GM21528 (cell line): ENCODE results near the gene FRMD4A.

ENCODE experiments used
- ATAC-seq: cut with Tn5 transposase; IDR thresholded peaks from one replicate; pipeline ENCODE4 v1.9.1; 2021; ENCODE audit warnings: mild to moderate bottlenecking, moderate library complexity; ENCODE audit not compliant: unreplicated experiment, low FRiP score

Gene FRMD4A

DNA sequence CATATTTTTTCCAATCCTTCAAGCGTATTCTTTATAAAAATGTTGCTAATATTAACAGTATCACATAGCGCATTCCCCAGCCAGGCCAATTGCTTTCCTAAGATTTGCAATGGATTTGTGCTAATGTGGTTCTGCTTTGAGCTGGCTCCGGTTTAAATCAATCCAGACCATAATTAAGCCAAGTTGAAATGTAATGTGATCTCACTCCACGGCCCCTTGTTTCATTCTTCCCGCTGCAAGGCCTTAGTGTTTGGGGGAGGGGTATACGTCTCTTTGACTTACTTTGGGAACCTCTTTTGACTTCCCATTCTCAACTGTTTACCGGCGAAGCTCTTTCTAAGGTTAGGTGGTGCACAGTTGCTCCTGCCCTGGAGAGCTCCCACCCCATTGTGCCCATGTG, 657.6 kb downstream of the FRMD4A start:
- ATAC-seq = no peak

- ATAC-seq = no peak
These were observed 658.2 kb downstream of the FRMD4A start for GRCh38 chr10:13672548-13672947.

DNA sequence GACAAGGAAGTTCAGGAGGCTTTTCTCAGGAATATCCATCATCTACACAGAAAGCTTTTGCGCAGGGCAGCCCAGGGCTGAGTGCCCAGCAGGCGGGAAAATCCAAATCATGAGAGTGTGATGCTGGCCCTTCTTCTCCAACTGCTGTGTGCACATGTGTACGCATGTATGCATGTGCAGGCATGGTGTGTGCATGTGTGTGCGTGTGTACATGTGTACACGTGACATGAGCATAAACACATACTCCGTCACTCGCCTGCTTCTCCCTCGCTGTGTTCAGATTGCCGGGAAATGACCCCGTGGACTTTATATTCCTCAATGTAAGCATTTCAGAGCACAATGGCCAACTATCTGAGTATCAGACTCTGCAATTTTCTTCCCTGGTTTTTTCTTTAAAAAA, 658.8 kb downstream of the FRMD4A start:
- no peak for ATAC-seq

GRCh38 chr10:13670311-13670710, 660.4 kb downstream of the FRMD4A start:
- no peak for ATAC-seq

GRCh38 chr10:13669901-13670300, 660.8 kb downstream of the FRMD4A start:
- no peak for ATAC-seq

GRCh38 chr10:13669182-13669855, 661.4 kb downstream of the FRMD4A start:
- no peak for ATAC-seq

GRCh38 chr10:13668126-13668525, 662.6 kb downstream of the FRMD4A start:
- ATAC-seq = no peak

- no peak for ATAC-seq
These were observed 665.0 kb downstream of the FRMD4A start for GRCh38 chr10:13665516-13666262.

DNA sequence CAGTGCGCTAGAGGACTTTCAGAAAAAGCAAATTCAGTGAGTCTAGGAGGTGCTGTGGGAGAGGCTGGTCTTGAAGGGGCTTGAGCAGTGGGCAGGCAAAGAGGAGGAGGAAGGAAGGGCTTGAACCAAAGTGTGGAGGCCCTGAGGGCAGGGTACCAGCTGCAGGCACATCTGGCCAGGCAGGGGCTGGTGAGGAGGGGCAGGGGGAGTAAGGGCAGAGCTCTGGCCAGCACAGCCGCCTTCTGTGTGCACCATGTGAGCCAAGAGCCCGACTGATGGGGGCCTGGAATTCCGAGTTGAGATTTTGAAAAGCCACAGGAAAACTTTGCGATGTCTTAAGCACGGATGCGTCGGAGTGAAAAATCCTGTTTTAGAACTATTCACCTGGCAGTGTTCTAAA, 669.5 kb downstream of the FRMD4A start:
- ATAC-seq = no peak

- no peak for ATAC-seq
These were observed 670.2 kb downstream of the FRMD4A start for GRCh38 chr10:13660551-13660920.

- no peak for ATAC-seq
These were observed 670.7 kb downstream of the FRMD4A start for GRCh38 chr10:13659887-13660550.

DNA sequence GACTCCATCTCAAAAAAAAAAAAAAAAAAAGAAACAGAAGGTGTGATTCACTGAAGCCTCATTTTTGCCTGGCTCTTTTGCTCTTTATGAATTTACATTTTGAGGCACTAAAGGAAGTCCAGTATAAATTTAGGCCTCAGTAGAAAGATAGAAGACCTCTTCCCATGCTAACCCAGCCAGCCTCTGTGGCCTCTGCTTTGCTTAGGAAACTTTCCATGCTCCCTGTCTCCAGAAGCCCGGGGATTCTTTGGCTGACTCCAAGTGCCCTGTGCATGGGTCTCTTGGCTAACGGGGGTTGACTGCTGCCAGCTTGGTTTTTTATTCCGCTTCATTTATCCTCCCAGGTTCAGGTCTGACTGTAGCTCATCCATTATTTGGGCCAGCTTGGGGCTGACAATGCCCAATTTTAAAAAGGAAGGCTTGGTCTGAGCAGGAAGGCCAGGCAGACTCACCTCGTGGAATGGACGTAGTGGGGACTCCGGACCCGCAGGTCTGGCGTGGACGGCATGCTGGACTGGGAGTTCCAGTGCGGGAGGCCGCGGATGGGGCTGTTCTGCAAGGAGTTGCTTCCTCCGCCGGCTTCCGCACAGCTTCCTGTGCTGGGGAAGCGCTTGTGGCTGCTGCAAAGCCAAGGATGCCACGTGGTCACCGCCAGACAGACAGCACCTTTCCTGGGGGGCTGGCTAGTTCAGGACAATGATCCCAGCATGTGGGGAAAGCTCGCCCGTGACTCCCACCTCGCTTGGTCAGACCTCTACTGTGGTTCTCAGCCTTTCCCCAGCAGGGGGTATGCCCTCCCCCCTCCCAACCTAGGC, 671.6 kb downstream of the FRMD4A start:
- no peak for ATAC-seq

DNA sequence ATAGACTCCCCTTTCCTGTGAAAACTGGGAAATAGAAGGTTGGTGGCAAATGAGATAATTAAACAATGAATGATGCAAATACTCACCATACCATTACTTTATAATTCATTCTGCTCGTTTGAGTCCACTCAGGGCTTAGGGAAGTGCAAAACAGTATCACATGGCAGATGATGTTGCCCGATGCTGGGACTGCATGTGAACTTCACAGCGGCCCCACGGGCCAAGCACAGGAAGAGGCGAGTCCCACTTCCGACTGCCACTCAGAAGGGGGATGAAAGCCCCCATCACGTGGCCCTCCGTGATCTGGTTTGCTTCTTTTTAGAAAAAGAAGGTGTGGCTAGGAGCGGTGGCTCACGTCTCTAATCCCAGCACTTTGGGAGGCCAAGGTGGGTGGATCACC, 672.5 kb downstream of the FRMD4A start:
- ATAC-seq = no peak

DNA sequence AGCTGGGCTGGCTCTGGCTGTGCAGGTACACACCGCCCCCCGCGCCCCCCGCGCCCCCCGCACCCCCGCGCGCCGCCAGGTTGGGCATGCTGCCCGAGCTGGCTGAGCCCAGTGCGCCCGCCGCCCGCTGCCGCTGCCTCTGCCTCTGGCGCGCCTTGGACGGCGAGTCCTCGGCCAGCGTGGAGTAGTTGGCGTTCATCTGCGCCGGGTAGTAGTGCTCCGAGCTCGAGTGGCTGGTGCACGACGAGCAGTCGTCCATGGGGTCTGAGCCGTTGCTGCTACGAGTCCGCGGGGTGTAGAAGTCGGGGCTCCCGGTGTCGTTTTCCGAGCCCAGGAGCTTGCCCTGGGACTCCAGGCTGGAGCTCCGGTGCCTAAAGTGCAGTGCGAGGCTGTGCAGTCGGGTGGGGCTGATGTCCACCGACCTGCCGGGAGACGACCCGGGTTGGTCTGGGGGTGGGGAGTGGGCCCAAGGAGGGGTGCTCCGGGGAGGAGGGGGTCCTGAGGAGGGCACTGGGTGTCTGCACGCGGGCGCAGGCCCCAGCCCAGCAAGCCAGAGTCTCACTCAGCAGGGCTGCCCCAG, 673.5 kb downstream of the FRMD4A start:
- ATAC-seq = no peak

DNA sequence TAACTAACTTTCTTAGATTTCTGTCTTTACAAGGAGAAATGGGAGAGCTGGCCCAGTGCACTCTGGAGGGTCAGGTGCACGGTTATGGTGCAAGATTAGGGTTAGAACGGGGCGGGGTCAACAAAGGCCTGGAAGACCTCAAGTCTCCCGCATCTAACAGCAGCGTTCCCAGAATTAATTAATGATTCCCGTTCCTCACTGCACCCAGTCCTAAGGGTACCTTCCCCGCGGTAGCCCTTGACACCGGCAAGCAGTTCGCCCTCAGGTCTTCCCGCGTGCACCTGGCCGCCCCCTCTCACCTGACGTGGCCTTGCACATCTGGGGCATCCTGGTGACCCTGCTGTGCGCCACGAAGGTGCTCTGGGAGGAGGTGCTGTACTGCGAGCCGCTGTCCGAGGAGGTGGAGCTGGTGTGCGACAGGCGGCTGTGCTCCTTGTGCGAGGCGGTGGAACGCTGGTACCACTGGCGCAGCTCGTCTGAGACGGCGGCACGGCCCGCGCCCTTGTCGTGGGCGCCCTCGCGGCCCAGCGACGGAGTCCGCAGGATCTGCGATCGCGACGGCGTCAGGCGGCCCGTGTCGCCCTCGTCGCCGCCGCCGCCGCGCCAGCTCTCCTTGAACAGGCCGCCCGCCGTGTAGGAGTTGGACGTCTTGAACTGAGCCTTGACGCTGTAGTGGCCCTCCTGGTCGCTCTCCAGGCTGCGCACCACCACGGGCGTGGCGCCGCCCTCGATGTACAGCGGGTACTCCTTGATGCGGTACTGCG, 674.2 kb downstream of the FRMD4A start:
- no peak for ATAC-seq

GRCh38 chr10:13654846-13655245, 675.9 kb downstream of the FRMD4A start:
- ATAC-seq = no peak

DNA sequence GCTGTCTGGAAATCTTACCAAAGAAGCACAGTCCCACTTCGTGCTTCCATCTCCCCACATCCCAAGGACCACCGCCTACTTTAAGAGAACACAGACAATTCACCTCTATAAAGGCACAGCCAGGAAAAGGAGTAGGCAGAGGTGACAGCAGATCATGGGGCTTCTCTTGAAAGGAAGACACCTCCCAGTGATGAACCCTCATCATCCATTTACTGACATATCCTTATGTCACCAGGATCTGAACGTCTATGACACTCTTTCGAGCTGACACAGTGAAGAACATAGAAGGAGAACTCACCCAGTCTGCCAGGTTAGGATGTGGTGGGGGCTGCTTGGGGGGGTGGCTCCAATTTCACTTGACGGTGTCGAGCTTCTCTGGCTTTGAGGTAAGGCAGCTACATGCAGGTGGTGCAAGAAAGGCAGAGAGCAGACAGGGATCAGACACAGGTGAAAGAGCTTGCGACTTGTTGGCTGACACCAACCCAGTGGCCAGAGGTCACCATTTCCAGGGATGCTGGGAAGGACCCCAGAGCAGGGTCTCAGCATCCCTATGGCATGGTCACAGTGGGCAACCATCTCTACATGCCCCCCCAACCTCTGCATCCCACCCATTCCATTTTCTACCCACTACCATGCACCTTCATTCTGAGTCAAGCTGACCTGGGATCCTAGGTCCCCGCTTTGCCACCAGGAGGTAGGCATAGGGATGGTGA, 676.5 kb downstream of the FRMD4A start:
- no peak for ATAC-seq

DNA sequence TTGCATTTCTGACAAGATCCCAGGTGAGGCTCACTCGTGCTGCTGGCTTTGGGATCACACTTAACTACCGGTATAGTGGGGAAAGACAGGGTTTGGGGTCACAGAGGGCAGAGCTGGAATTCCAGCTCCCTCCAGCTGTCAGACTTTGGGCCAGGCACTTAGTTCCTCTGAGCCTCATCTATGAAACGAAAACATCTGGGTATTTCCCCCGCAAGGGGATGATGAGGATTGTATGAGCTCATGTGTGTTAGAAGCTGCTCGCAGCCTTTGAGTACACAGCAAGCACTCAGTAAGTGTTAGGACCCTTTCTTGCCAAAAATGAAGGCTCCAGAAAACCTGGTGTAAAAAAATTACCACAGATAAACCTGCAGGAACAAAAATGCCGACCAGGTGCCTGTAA, 677.9 kb downstream of the FRMD4A start:
- no peak for ATAC-seq
